ENCODE measurements around the gene TFEC. TPM values are rescaled to one million over a fixed set of nuclear protein-coding genes. Genes with fewer than 3 reads are reported as not detected.

The TFEC gene
- total RNA-seq, 2 experiments from 2014 or later = 1.0 to 1.2 TPM

GRCh38 chr7:115973406-115973805 is 57.2 kb downstream of the TFEC start:
- H3K27ac Mint-ChIP-seq = no peak overlapping the region
- no peaks in the 10 kb centered on the region for H3K36me3 Mint-ChIP-seq

GRCh38 chr7:115971506-115971905 is 59.1 kb downstream of the TFEC start:
- CTCF ChIA-PET = no interaction called here
- no peak for ATAC-seq
- DNase-seq = no peak
- Mint-ChIP-seq H3K27me3 (no peaks in the 10 kb centered on the region), H3K9me3 (ENCODE audit: low read depth) (no peaks in the 10 kb centered on the region), H3K4me3 (no peak overlapping the region), H3K27ac (no peak overlapping the region), H3K4me1 (no peaks in the 10 kb centered on the region), H3K36me3 (no peaks in the 10 kb centered on the region)

More at GRCh38 chr7:115973406-115973805, 57.2 kb downstream of the TFEC start:
- ATAC-seq (no peak), DNase-seq (no peak)
- no peaks in the 10 kb centered on the region for H3K9me3 Mint-ChIP-seq (ENCODE audit: low read depth)
- H3K27me3 Mint-ChIP-seq = no peaks in the 10 kb centered on the region
- H3K4me3 Mint-ChIP-seq = no peak overlapping the region
- no peaks in the 10 kb centered on the region for H3K4me1 Mint-ChIP-seq
- CTCF ChIA-PET = no interaction called here

- CTCF ChIA-PET = no interaction called here
- Mint-ChIP-seq H3K9me3 (ENCODE audit: low read depth) (no peaks in the 10 kb centered on the region), H3K27ac (no peak overlapping the region), H3K36me3 (no peaks in the 10 kb centered on the region), H3K4me3 (no peak overlapping the region), H3K27me3 (no peaks in the 10 kb centered on the region), H3K4me1 (no peaks in the 10 kb centered on the region)
- ATAC-seq = no peak
- DNase-seq = no peak
Measured at GRCh38 chr7:115968596-115968995, 62.0 kb downstream of the TFEC start.

- Mint-ChIP-seq H3K4me1 (no peaks in the 10 kb centered on the region), H3K36me3 (no peaks in the 10 kb centered on the region), H3K27ac (no peak overlapping the region), H3K27me3 (no peaks in the 10 kb centered on the region), H3K4me3 (no peak overlapping the region), H3K9me3 (ENCODE audit: low read depth) (no peaks in the 10 kb centered on the region)
- CTCF ChIA-PET = no interaction called here
- ATAC-seq (no peak), DNase-seq (no peak)
Measured at GRCh38 chr7:115968171-115968570, 62.4 kb downstream of the TFEC start.

GRCh38 chr7:115965796-115966475 is 64.6 kb downstream of the TFEC start:
- ATAC-seq (no peak), DNase-seq (no peak)
- no peak overlapping the region for H3K4me3 Mint-ChIP-seq
- H3K27me3 Mint-ChIP-seq = no peaks in the 10 kb centered on the region
- CTCF ChIA-PET = no interaction called here
- H3K36me3 Mint-ChIP-seq = no peaks in the 10 kb centered on the region
- no peaks in the 10 kb centered on the region for H3K9me3 Mint-ChIP-seq (ENCODE audit: low read depth)
- H3K27ac Mint-ChIP-seq = no peak overlapping the region
- H3K4me1 Mint-ChIP-seq = no peaks in the 10 kb centered on the region

GRCh38 chr7:115965236-115965635 is 65.3 kb downstream of the TFEC start:
- no peak for DNase-seq

GRCh38 chr7:115964799-115965198 is 65.8 kb downstream of the TFEC start:
- Mint-ChIP-seq H3K27me3 (no peaks in the 10 kb centered on the region), H3K9me3 (ENCODE audit: low read depth) (no peaks in the 10 kb centered on the region), H3K4me1 (no peaks in the 10 kb centered on the region), H3K36me3 (no peaks in the 10 kb centered on the region), H3K27ac (no peak overlapping the region), H3K4me3 (no peak overlapping the region)
- CTCF ChIA-PET = no interaction called here
- ATAC-seq = no peak
- DNase-seq = no peak

More at GRCh38 chr7:115965236-115965635, 65.3 kb downstream of the TFEC start:
- H3K27ac Mint-ChIP-seq = no peak overlapping the region
- H3K36me3 Mint-ChIP-seq = no peaks in the 10 kb centered on the region
- CTCF ChIA-PET = no interaction called here
- H3K4me3 Mint-ChIP-seq = no peak overlapping the region
- H3K9me3 Mint-ChIP-seq (ENCODE audit: low read depth) = no peaks in the 10 kb centered on the region
- no peaks in the 10 kb centered on the region for H3K4me1 Mint-ChIP-seq
- no peak for ATAC-seq
- no peaks in the 10 kb centered on the region for H3K27me3 Mint-ChIP-seq

- H3K27me3 Mint-ChIP-seq = no peaks in the 10 kb centered on the region
- H3K4me1 Mint-ChIP-seq = no peaks in the 10 kb centered on the region
- no peak overlapping the region for H3K4me3 Mint-ChIP-seq
- CTCF ChIA-PET = no interaction called here
- H3K9me3 Mint-ChIP-seq (ENCODE audit: low read depth) = no peaks in the 10 kb centered on the region
- H3K36me3 Mint-ChIP-seq = no peaks in the 10 kb centered on the region
- no peak overlapping the region for H3K27ac Mint-ChIP-seq
- ATAC-seq = no peak
- DNase-seq = no peak
Measured at GRCh38 chr7:115962340-115962739, 68.2 kb downstream of the TFEC start.

- Mint-ChIP-seq H3K4me3 (no peak overlapping the region), H3K9me3 (ENCODE audit: low read depth) (no peaks in the 10 kb centered on the region), H3K36me3 (no peaks in the 10 kb centered on the region), H3K4me1 (no peaks in the 10 kb centered on the region), H3K27ac (no peak overlapping the region), H3K27me3 (no peaks in the 10 kb centered on the region)
- no peak for ATAC-seq
- no peak for DNase-seq
- CTCF ChIA-PET = no interaction called here
Measured at GRCh38 chr7:115953592-115954255, 76.8 kb downstream of the TFEC start.

GRCh38 chr7:115952832-115953231 is 77.7 kb downstream of the TFEC start:
- Mint-ChIP-seq H3K4me3 (no peak overlapping the region), H3K27ac (no peak overlapping the region), H3K9me3 (ENCODE audit: low read depth) (no peaks in the 10 kb centered on the region), H3K27me3 (no peaks in the 10 kb centered on the region), H3K36me3 (no peaks in the 10 kb centered on the region), H3K4me1 (no peaks in the 10 kb centered on the region)
- CTCF ChIA-PET = no interaction called here
- ATAC-seq = no peak
- peak; percentile 39 for DNase-seq

GRCh38 chr7:115951547-115951946 is 79.0 kb downstream of the TFEC start:
- ATAC-seq (no peak), DNase-seq (no peak)
- Mint-ChIP-seq H3K9me3 (ENCODE audit: low read depth) (no peaks in the 10 kb centered on the region), H3K27me3 (no peaks in the 10 kb centered on the region), H3K36me3 (no peaks in the 10 kb centered on the region), H3K27ac (no peak overlapping the region), H3K4me3 (no peak overlapping the region), H3K4me1 (no peaks in the 10 kb centered on the region)
- CTCF ChIA-PET = no interaction called here

GRCh38 chr7:115941703-115942268 is 88.8 kb downstream of the TFEC start:
- no peak overlapping the region for H3K4me3 Mint-ChIP-seq
- H3K27me3 Mint-ChIP-seq = no peaks in the 10 kb centered on the region
- H3K27ac Mint-ChIP-seq = no peak overlapping the region
- no peaks in the 10 kb centered on the region for H3K36me3 Mint-ChIP-seq
- ATAC-seq = no peak
- H3K4me1 Mint-ChIP-seq = no peaks in the 10 kb centered on the region
- no peak for DNase-seq
- H3K9me3 Mint-ChIP-seq (ENCODE audit: low read depth) = no peaks in the 10 kb centered on the region
- CTCF ChIA-PET = no interaction called here

- H3K4me1 Mint-ChIP-seq = no peaks in the 10 kb centered on the region
- CTCF ChIA-PET = no interaction called here
- H3K27ac Mint-ChIP-seq = no peak overlapping the region
- H3K4me3 Mint-ChIP-seq = no peak overlapping the region
- DNase-seq (no peak), ATAC-seq (no peak)
- no peaks in the 10 kb centered on the region for H3K36me3 Mint-ChIP-seq
- no peaks in the 10 kb centered on the region for H3K27me3 Mint-ChIP-seq
- no peaks in the 10 kb centered on the region for H3K9me3 Mint-ChIP-seq (ENCODE audit: low read depth)
Measured at GRCh38 chr7:115940460-115941060, 90.0 kb downstream of the TFEC start.

GRCh38 chr7:115937960-115938359 is 92.6 kb downstream of the TFEC start:
- Mint-ChIP-seq H3K36me3 (no peaks in the 10 kb centered on the region), H3K4me1 (no peaks in the 10 kb centered on the region), H3K9me3 (ENCODE audit: low read depth) (no peaks in the 10 kb centered on the region), H3K4me3 (no peak overlapping the region), H3K27ac (no peak overlapping the region), H3K27me3 (no peaks in the 10 kb centered on the region)
- ATAC-seq (no peak), DNase-seq (no peak)
- CTCF ChIA-PET = no interaction called here

All from activated CD8-positive, alpha-beta memory T cell treated with anti-CD3 and anti-CD28 coated beads, Interleukin-2, amount 10 ng/mL, durations not matched to agents 7 days and 5 days (primary cell).